H1 (cell line): Measurements from ENCODE around the gene CACNA1D. TPM values are rescaled to one million over a fixed set of nuclear protein-coding genes. Genes with fewer than 3 reads are reported as not detected.

ENCODE experiments used
- BRCA1 ChIP-seq: IDR thresholded peaks from 2 replicates; pipeline ENCODE4 v1.6.1; 2012; ENCODE audit warnings: low read depth, low read length, improper control_type of control experiment
- CHD2 ChIP-seq: IDR thresholded peaks from 2 replicates; pipeline ENCODE4 v1.6.1; 2012; ENCODE audit warnings: low read length, improper control_type of control experiment
- CTCF ChIP-seq, 3 experiments: IDR thresholded peaks; 1 replicate in 2 of 3; 2 replicates in 1 of 3; pipeline versions ENCODE4 v1.5.1 to v1.6.1; 2011; ENCODE audit warnings: low read length in 3 of 3, mild to moderate bottlenecking in 3 of 3, inconsistent platforms in 2 of 3, low read depth in 1 of 3, moderate library complexity in 1 of 3; ENCODE audit not compliant: insufficient read depth in 1 of 3; ENCODE audit errors: control extremely low read depth in 1 of 3
- E2F6 ChIP-seq: IDR thresholded peaks from 2 replicates; pipeline ENCODE4 v1.6.1; 2012; ENCODE audit warnings: inconsistent platforms
- EZH2 ChIP-seq: fragments of 200-600 bp; sonication (generic); IDR thresholded peaks from 2 replicates; pipeline ENCODE4 v1.7.1; 2012; ENCODE audit warnings: low read depth, mild to moderate bottlenecking, moderate library complexity, low read length, inconsistent platforms; ENCODE audit not compliant: severe bottlenecking
- GTF2F1 ChIP-seq: IDR thresholded peaks from 2 replicates; pipeline ENCODE4 v1.6.1; 2012; ENCODE audit warnings: low read depth, low read length, improper control_type of control experiment, borderline replicate concordance
- HDAC6 ChIP-seq: IDR thresholded peaks from one replicate; pipeline ENCODE4 v1.7.1; 2012; ENCODE audit warnings: low read depth, mild to moderate bottlenecking, inconsistent platforms, low read length, moderate library complexity
- SAP30 ChIP-seq: fragments of 300-600 bp; sonication (generic); IDR thresholded peaks from 2 replicates; pipeline ENCODE4 v1.7.1; 2012; ENCODE audit warnings: low read length, moderate library complexity, mild to moderate bottlenecking, inconsistent platforms; ENCODE audit not compliant: insufficient read depth, insufficient replicate concordance
- SP4 ChIP-seq: IDR thresholded peaks from 2 replicates; pipeline ENCODE4 v1.6.1; 2012; ENCODE audit warnings: low read length, inconsistent platforms
- polyA plus RNA-seq, 7 experiments: library from polyadenylated mRNA; depleted of rRNA in 3 of 7; stranded (reverse) in 5 of 7; unstranded in 2 of 7; fragments of >200 nt in 5 of 7; fragments of 200-250 nt in 2 of 7; gene quantifications; 1 replicate in 5 of 7; 2 replicates in 1 of 7; 4 replicates in 1 of 7; pipeline versions ENCODE4 v1.2.1 to v1.2.3, GENCODE V29; 2011 to 2013; ENCODE audit warnings: missing spikeins in 2 of 7, mixed read lengths in 2 of 7
- total RNA-seq: library from RNA; stranded (reverse); fragmentation: NEBNext Ultra II Directional; extraction: Animal tissue kit (Norgen Biotek cat#: 25700); gene quantifications from 2 replicates; pipeline ENCODE4 v1.2.1, GENCODE V29; 2021

The CACNA1D gene
- total and polyA plus RNA-seq, 2 of the 8 experiments (the other 6 are each of a cell fraction or from before 2014, with no cell fraction given): 2.0 to 2.9 TPM

- TF ChIP-seq CTCF (IDR thresholded peaks at IDR 0.05; ENCODE audit: control extremely low read depth in 1 of 3, insufficient read depth in 1 of 3, low read depth in 1 of 3, low read length in 3 of 3): no peak
- TF ChIP-seq E2F6: no peak
- TF ChIP-seq BRCA1: no peak
- TF ChIP-seq SAP30: no peak
- no peak for TF ChIP-seq SP4
- TF ChIP-seq EZH2: no peak
- no peak for TF ChIP-seq CHD2
- no peak for TF ChIP-seq HDAC6
- no peak for TF ChIP-seq GTF2F1
Observed at GRCh38 chr3:53566461-53567145, 72.2 kb downstream of the CACNA1D start (continued).
